ENCODE measurements around the gene FAM180B. TPM values are rescaled to one million over a fixed set of nuclear protein-coding genes. Genes with fewer than 3 reads are reported as not detected.

Gene FAM180B
- total and polyA plus RNA-seq, 2 of the 13 experiments (the other 11 are each of a cell fraction or from before 2014, with no cell fraction given), result 0.40 to 1.0 TPM

- TF ChIP-seq HDAC2 (CRISPR knock-in tag; IDR thresholded peaks at IDR 0.05) (no peak), CCDC6 (CRISPR knock-in tag; IDR thresholded peaks at IDR 0.05) (peak; percentile 90; the same call in 1 of the 2 replicates), ZFP82 (CRISPR knock-in tag; IDR thresholded peaks at IDR 0.05; ENCODE audit: borderline replicate concordance) (no peak; the same call in 1 of the 2 replicates), SYNCRIP (IDR thresholded peaks at IDR 0.05; ENCODE audit: insufficient read depth, low read depth, low read length) (no peak), SOX5 (CRISPR knock-in tag; IDR thresholded peaks at IDR 0.05; ENCODE audit: borderline replicate concordance) (no peak), ZSCAN5A (CRISPR knock-in tag; IDR thresholded peaks at IDR 0.05; ENCODE audit: borderline replicate concordance) (0 out of 2 replicates have a peak, but pooled peaks have one; percentile 40), ZNF281 (CRISPR knock-in tag; IDR thresholded peaks at IDR 0.05; ENCODE audit: borderline replicate concordance) (no peak; the same call in 1 of the 2 replicates), LCORL (IDR thresholded peaks at IDR 0.05) (no peak), LCORL (CRISPR knock-in tag; IDR thresholded peaks at IDR 0.05) (peak; percentile 62; the same call in 1 of the 2 replicates), IRF9 (CRISPR knock-in tag; IDR thresholded peaks at IDR 0.05; ENCODE audit: borderline replicate concordance) (peak; percentile 37; the same call in 1 of the 2 replicates), ZNF207 (IDR thresholded peaks at IDR 0.05; ENCODE audit: borderline replicate concordance) (no peak), ZNF333 (CRISPR knock-in tag; IDR thresholded peaks at IDR 0.05; ENCODE audit: borderline replicate concordance) (peak; percentile 63; the same call in 1 of the 2 replicates), DMTF1 (CRISPR knock-in tag; IDR thresholded peaks at IDR 0.05) (no peak), XRCC5 (optimal IDR thresholded peaks at IDR 0.05; ENCODE audit: low read length) (peak; percentile 41), KLF15 (CRISPR knock-in tag; IDR thresholded peaks at IDR 0.05; ENCODE audit: borderline replicate concordance) (0 out of 2 replicates have a peak, but pooled peaks have one; percentile 25), THAP8 (CRISPR knock-in tag; IDR thresholded peaks at IDR 0.05; ENCODE audit: borderline replicate concordance) (0 out of 2 replicates have a peak, but pooled peaks have one; percentile 73), POGZ (CRISPR knock-in tag; IDR thresholded peaks at IDR 0.05) (peak; percentile 15; the same call in 1 of the 2 replicates), DRAP1 (CRISPR knock-in tag; IDR thresholded peaks at IDR 0.05) (0 out of 2 replicates have a peak, but pooled peaks have one; percentile 19), KDM6A (CRISPR knock-in tag; IDR thresholded peaks at IDR 0.05; ENCODE audit: low read depth) (no peak)
Observed at GRCh38 chr11:47565340-47566148, 20.9 kb upstream of the FAM180B start, which contains the start of gene PTPMT1 (continued).
